ENCODE results near the gene FBN2.

DNA sequence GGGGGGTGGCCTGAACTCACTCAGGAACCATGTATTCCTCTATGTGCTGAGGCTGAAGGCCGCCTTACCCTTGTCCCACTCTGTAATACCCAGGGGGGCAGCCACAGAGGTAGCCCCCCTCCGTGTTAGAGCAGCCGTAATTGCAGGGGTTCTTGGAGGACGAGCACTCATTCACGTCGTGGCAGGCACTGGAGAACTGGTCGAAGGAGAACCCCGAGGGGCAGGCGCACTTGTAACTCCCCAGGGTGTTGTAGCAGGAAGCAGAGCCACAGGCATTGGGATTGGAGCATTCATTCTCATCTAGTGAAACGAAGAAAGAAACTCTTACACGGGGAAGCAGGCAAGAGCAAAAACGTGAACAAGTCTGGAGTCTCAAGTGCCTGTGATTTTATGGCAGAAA is 274.7 kb downstream of the FBN2 start:
- TF ChIP-seq, protein P1, sequence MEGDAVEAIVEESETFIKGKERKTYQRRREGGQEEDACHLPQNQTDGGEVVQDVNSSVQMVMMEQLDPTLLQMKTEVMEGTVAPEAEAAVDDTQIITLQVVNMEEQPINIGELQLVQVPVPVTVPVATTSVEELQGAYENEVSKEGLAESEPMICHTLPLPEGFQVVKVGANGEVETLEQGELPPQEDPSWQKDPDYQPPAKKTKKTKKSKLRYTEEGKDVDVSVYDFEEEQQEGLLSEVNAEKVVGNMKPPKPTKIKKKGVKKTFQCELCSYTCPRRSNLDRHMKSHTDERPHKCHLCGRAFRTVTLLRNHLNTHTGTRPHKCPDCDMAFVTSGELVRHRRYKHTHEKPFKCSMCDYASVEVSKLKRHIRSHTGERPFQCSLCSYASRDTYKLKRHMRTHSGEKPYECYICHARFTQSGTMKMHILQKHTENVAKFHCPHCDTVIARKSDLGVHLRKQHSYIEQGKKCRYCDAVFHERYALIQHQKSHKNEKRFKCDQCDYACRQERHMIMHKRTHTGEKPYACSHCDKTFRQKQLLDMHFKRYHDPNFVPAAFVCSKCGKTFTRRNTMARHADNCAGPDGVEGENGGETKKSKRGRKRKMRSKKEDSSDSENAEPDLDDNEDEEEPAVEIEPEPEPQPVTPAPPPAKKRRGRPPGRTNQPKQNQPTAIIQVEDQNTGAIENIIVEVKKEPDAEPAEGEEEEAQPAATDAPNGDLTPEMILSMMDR (conservative IDR thresholded peaks at IDR 0.05; ENCODE audit: low read depth, low read length) = no peak
- no peak for TF ChIP-seq EZH2 (IDR thresholded peaks at IDR 0.05; ENCODE audit: borderline replicate concordance, low read depth, low read length, poor library complexity, severe bottlenecking)

Measured in A673 (cell line).